Muscle layer of duodenum (tissue), 2 donors: ENCODE data around the gene SLBP.

Experiments used
- H3K27ac ChIP-seq: one replicate; pipeline ENCODE4 v1.7.0; 2013; ENCODE audit warnings: mild to moderate bottlenecking, low read length
- H3K27me3 ChIP-seq: one replicate; pipeline ENCODE4 v1.7.0; 2013; ENCODE audit warnings: low read depth, mild to moderate bottlenecking, control low read depth, low read length
- H3K36me3 ChIP-seq, 2 donors: one replicate each; pipeline ENCODE4 v1.7.0; 2013; ENCODE audit warnings: low read length in 2 of 2, control low read depth in 1 of 2, mild to moderate bottlenecking in 1 of 2; ENCODE audit not compliant: insufficient read depth in 2 of 2, control insufficient read depth in 1 of 2
- H3K4me1 ChIP-seq, 2 donors: one replicate each; pipeline ENCODE4 v1.7.0; 2013; ENCODE audit warnings: low read length in 2 of 2, mild to moderate bottlenecking in 2 of 2, control low read depth in 1 of 2, moderate library complexity in 1 of 2; ENCODE audit not compliant: insufficient read depth in 2 of 2, control insufficient read depth in 1 of 2
- H3K4me3 ChIP-seq, 2 donors: one replicate each; pipeline ENCODE4 v1.7.0; 2013; ENCODE audit warnings: low read length in 2 of 2, low read depth in 1 of 2, mild to moderate bottlenecking in 1 of 2
- H3K9me3 ChIP-seq, 2 donors: one replicate each; pipeline ENCODE4 v1.7.0; 2013; ENCODE audit warnings: low read length in 2 of 2, control low read depth in 1 of 2, mild to moderate bottlenecking in 1 of 2; ENCODE audit not compliant: control insufficient read depth in 1 of 2
- donor health status: healthy.

Gene SLBP

GRCh38 chr4:1746919-1747602, 34.9 kb upstream of the SLBP start:
- H3K4me1 ChIP-seq = peaks cover 0 to 6% of the 10 kb centered on the region in 2 donors
- H3K27me3 ChIP-seq = no peaks in the 10 kb centered on the region
- no peaks in the 10 kb centered on the region for H3K9me3 ChIP-seq
- no peak overlapping the region for H3K4me3 ChIP-seq
- H3K27ac ChIP-seq = no peak overlapping the region
- peaks cover 0 to 5% of the 10 kb centered on the region in 2 donors for H3K36me3 ChIP-seq

- peaks cover 0 to 11% of the 10 kb centered on the region in 2 donors for H3K36me3 ChIP-seq
- H3K4me3 ChIP-seq = no peak overlapping the region
- H3K9me3 ChIP-seq = no peaks in the 10 kb centered on the region
- no peaks in the 10 kb centered on the region for H3K27me3 ChIP-seq
- H3K27ac ChIP-seq = no peak overlapping the region
- H3K4me1 ChIP-seq = peaks cover 0 to 6% of the 10 kb centered on the region in 2 donors
Measured at GRCh38 chr4:1746265-1746691, 34.2 kb upstream of the SLBP start.

- Histone ChIP-seq H3K27me3 (no peaks in the 10 kb centered on the region), H3K4me1 (peaks cover 0 to 6% of the 10 kb centered on the region in 2 donors), H3K9me3 (no peaks in the 10 kb centered on the region), H3K27ac (no peak overlapping the region), H3K36me3 (peaks cover 3 to 17% of the 10 kb centered on the region in 2 donors), H3K4me3 (no peak overlapping the region)
Measured at GRCh38 chr4:1745697-1746096, 33.6 kb upstream of the SLBP start.

GRCh38 chr4:1745165-1745564, 33.0 kb upstream of the SLBP start:
- H3K27ac ChIP-seq = no peak overlapping the region
- H3K36me3 ChIP-seq = peaks cover 3 to 22% of the 10 kb centered on the region in 2 donors
- no peak overlapping the region for H3K4me3 ChIP-seq
- no peaks in the 10 kb centered on the region for H3K27me3 ChIP-seq
- H3K9me3 ChIP-seq = no peaks in the 10 kb centered on the region
- peaks cover 0 to 6% of the 10 kb centered on the region in 2 donors for H3K4me1 ChIP-seq

DNA sequence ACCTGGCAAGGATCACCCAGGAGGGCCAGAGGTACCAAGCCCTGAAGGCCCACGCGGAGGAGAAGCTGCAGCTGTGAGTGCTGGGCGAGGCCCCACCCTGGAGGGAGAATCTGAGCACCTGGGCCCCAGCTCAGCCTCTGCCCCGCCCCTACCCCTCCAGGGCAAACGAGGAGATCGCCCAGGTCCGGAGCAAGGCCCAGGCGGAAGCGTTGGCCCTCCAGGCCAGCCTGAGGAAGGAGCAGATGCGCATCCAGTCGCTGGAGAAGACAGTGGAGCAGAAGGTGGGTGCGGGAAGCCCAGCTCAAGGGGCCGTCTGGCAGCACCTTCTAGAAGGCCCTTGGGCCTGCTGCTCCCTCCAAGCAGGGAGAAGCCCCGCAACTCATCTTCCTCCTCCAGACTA, 32.4 kb upstream of the SLBP start:
- Histone ChIP-seq H3K27me3 (no peaks in the 10 kb centered on the region), H3K4me1 (peaks cover 0 to 6% of the 10 kb centered on the region in 2 donors), H3K36me3 (peaks cover 3 to 26% of the 10 kb centered on the region in 2 donors), H3K9me3 (no peaks in the 10 kb centered on the region), H3K27ac (no peak overlapping the region), H3K4me3 (no peak overlapping the region)

- peaks cover 3 to 30% of the 10 kb centered on the region in 2 donors for H3K36me3 ChIP-seq
- no peaks in the 10 kb centered on the region for H3K27me3 ChIP-seq
- peaks cover 0 to 6% of the 10 kb centered on the region in 2 donors for H3K4me1 ChIP-seq
- H3K4me3 ChIP-seq = no peak overlapping the region
- no peak overlapping the region for H3K27ac ChIP-seq
- no peaks in the 10 kb centered on the region for H3K9me3 ChIP-seq
Measured at GRCh38 chr4:1743975-1744374, 31.9 kb upstream of the SLBP start.

GRCh38 chr4:1743551-1743950, 31.4 kb upstream of the SLBP start:
- Histone ChIP-seq H3K9me3 (peaks cover 0 to under 1% of the 10 kb centered on the region in 2 donors), H3K27ac (no peak overlapping the region), H3K4me3 (no peak overlapping the region), H3K27me3 (no peaks in the 10 kb centered on the region), H3K4me1 (peaks cover 0 to 4% of the 10 kb centered on the region in 2 donors), H3K36me3 (peaks cover 3 to 34% of the 10 kb centered on the region in 2 donors)

GRCh38 chr4:1741208-1741607, 29.1 kb upstream of the SLBP start:
- H3K36me3 ChIP-seq = peaks cover 10 to 54% of the 10 kb centered on the region in 2 donors
- no peaks in the 10 kb centered on the region for H3K4me1 ChIP-seq
- H3K27ac ChIP-seq = no peak overlapping the region
- H3K4me3 ChIP-seq = no peak overlapping the region
- peaks cover 6 to 10% of the 10 kb centered on the region in 2 donors for H3K9me3 ChIP-seq
- H3K27me3 ChIP-seq = no peaks in the 10 kb centered on the region

DNA sequence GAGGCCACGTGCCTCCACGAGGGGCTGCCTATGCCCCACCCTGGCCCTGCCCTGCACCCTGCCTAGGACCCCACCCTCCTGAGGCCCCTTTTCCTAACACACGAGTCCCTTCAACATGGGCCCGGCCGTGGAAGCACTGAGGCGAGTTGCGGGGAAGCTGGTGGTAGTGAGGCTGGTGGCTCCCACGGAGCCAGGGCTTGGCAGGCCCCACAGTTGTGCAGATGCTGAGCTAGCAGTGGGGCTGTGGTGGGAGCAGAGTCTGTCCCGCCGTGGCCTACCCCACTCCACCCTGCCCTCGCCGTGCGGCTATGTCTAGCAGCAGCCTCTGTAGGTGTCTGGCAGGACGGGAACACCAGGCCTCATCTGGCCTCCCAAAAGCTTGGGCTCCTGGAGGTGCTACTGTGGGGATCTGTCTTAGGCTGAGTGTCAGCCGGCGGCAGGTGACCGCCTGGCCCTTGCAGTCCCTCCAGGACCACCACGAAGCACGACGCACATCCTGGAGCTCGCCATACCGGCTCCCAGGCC, 28.0 kb upstream of the SLBP start:
- Histone ChIP-seq H3K27ac (no peak overlapping the region), H3K4me3 (no peak overlapping the region), H3K36me3 (peaks cover 10 to 63% of the 10 kb centered on the region in 2 donors)

DNA sequence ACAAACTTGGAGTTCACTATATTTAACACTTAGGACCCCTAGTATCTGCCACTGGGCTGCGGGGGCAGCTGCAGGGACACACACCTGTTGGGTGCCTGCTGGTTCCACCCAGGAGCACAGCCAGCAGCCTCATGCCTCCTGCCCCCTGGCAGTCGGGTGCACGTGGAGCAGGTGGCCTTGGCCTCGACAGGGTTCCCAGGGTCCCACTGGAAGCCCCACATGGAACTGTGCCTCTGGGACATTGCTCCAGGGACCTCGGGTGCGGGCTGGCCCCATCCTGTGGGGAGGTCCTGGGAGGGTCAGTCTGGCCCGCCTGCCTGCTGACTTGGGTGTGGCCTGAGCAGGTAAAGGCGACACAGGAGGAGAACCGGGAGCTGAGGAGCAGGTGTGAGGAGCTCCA, 27.2 kb upstream of the SLBP start:
- H3K4me3 ChIP-seq = no peak overlapping the region
- peaks cover 10 to 62% of the 10 kb centered on the region in 2 donors for H3K36me3 ChIP-seq

More for the DNA sequence above, 28.0 kb upstream of the SLBP start:
- no peaks in the 10 kb centered on the region for H3K4me1 ChIP-seq
- H3K27me3 ChIP-seq = no peaks in the 10 kb centered on the region
- peaks cover 6 to 10% of the 10 kb centered on the region in 2 donors for H3K9me3 ChIP-seq

DNA sequence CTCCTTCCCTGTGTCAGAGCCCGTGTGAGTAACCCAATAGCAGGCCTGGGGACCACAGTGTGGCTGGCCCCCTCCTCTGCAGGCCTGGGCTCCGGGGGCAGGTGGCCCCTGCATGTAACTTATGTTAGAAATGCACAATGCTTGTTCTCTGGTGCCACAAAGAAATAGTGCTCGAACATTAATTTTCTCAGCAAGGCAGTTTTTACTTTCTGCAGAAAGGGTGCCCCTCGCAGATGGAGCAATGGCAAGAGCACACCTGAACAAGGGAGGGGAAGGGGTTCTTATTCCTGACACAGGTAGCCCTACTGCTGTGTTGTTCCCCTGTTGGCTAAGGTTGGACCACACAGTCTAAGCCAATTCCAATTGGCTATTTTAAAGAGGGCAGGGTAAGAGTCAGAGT, 26.3 kb upstream of the SLBP start:
- Histone ChIP-seq H3K27me3 (no peaks in the 10 kb centered on the region), H3K9me3 (peaks cover 6 to 10% of the 10 kb centered on the region in 2 donors), H3K4me1 (no peaks in the 10 kb centered on the region), H3K36me3 (peaks cover 10 to 63% of the 10 kb centered on the region in 2 donors), H3K4me3 (no peak overlapping the region), H3K27ac (no peak overlapping the region)

More for the DNA sequence above, 27.2 kb upstream of the SLBP start:
- Histone ChIP-seq H3K27me3 (no peaks in the 10 kb centered on the region), H3K27ac (no peak overlapping the region), H3K4me1 (no peaks in the 10 kb centered on the region), H3K9me3 (peaks cover 6 to 10% of the 10 kb centered on the region in 2 donors)
